Lung (tissue), 12 donors: ENCODE data around the gene AUNIP. TPM values are rescaled to one million over a fixed set of nuclear protein-coding genes. Genes with fewer than 3 reads are reported as not detected.
A peak's percentile ranks its signal among the peaks of the same experiment; 100 is the strongest.

Experiments
- ATAC-seq: fragments of 200-7000 bp; cut with Tn5 transposase; one replicate; pipeline ENCODE4 v1.9.1; 2020; ENCODE audit warnings: moderate number of reproducible peaks; ENCODE audit not compliant: insufficient read depth, low FRiP score
- DNase-seq, 3 donors: peaks; one replicate each; pipeline ENCODE4 v3.0.0-alpha.2; 2013 to 2017
- H3K27ac ChIP-seq, 2 donors: one replicate each; pipeline ENCODE4 v1.5.1; 2013; ENCODE audit warnings: mild to moderate bottlenecking in 2 of 2, moderate library complexity in 2 of 2, control low read depth in 1 of 2, inconsistent platforms in 1 of 2, low read depth in 1 of 2, low read length in 1 of 2
- H3K27me3 ChIP-seq, 3 donors: one replicate each; pipeline ENCODE4 v1.5.1; 2013; ENCODE audit warnings: low read length in 2 of 3; ENCODE audit not compliant: control insufficient read depth in 3 of 3, insufficient read depth in 3 of 3
- H3K36me3 ChIP-seq, 4 donors: one replicate each; pipeline ENCODE4 v1.5.1; 2013; ENCODE audit warnings: low read length in 4 of 4, mild to moderate bottlenecking in 1 of 4, moderate library complexity in 1 of 4; ENCODE audit not compliant: control insufficient read depth in 4 of 4, insufficient read depth in 4 of 4
- H3K4me1 ChIP-seq, 5 donors: one replicate each; pipeline ENCODE4 v1.5.1; 2013; ENCODE audit warnings: low read length in 5 of 5, mild to moderate bottlenecking in 2 of 5, moderate library complexity in 1 of 5; ENCODE audit not compliant: control insufficient read depth in 5 of 5, insufficient read depth in 5 of 5
- H3K4me3 ChIP-seq: one replicate; pipeline ENCODE4 v1.5.1; 2013; ENCODE audit warnings: mild to moderate bottlenecking, control low read depth, moderate library complexity
- H3K9ac ChIP-seq, 2 donors: one replicate each; pipeline ENCODE4 v1.5.1; 2013; ENCODE audit warnings: low read length in 2 of 2, control low read depth in 1 of 2; ENCODE audit not compliant: insufficient read depth in 1 of 2
- H3K9me3 ChIP-seq, 4 donors: one replicate each; pipeline ENCODE4 v1.5.1; 2013; ENCODE audit warnings: low read length in 3 of 4, mild to moderate bottlenecking in 1 of 4, moderate library complexity in 1 of 4; ENCODE audit not compliant: control insufficient read depth in 4 of 4, insufficient read depth in 3 of 4
- WGBS, 2 donors: extraction: QIAGEN DNeasy Blood & Tissue Kit; methylation state at CpG; one replicate each; pipeline ENCODE4 v1.1.7; 2013; 5-methylcytosine and 5-hydroxymethylcytosine counted together
- polyA plus RNA-seq, 2 donors: library from polyadenylated mRNA; stranded (reverse); fragments of 200-250 nt; gene quantifications; one replicate each; pipeline ENCODE4 v1.2.1, GENCODE V29; 2013
- total RNA-seq, 2 donors: library from RNA; depleted of rRNA in 1 of 2; stranded (reverse); fragments of >200 nt in 1 of 2; gene quantifications; one replicate each; pipeline ENCODE4 v1.2.1, GENCODE V29; 2014 to 2021
- TF ChIP-seq, protein P1 (sequence below): IDR thresholded peaks from 2 replicates; pipeline ENCODE4 v1.5.1; 2012; ENCODE audit warnings: mild to moderate bottlenecking; ENCODE audit errors: control extremely low read depth, extremely low read depth
- donor health status: control.
- donor health status: control.
- donor health status: Bipolar disorder and iron deficiency.
- donor health status: healthy.
- donor health status: DM: yes; HTN: yes; CAD: no.

Gene AUNIP
- total and polyA plus RNA-seq, 4 donors = 0.21 to 1.1 (median 0.29) TPM

GRCh38 chr1:25796811-25797458 lies 62.3 kb downstream of the AUNIP start:
- Histone ChIP-seq H3K4me1 (peaks cover 0 to 14% (median 2%) of the 10 kb centered on the region in 5 donors), H3K9me3 (no peaks in the 10 kb centered on the region), H3K27me3 (no peaks in the 10 kb centered on the region), H3K27ac (peak overlapping the region in 1 of 2 donors; percentile 53), H3K4me3 (no peak overlapping the region), H3K36me3 (no peaks in the 10 kb centered on the region), H3K9ac (no peak overlapping the region)
- 3 to 5% methylated on average over 18 to 19 of the region's 19 CpGs for WGBS, 2 donors
- TF ChIP-seq, protein P1, sequence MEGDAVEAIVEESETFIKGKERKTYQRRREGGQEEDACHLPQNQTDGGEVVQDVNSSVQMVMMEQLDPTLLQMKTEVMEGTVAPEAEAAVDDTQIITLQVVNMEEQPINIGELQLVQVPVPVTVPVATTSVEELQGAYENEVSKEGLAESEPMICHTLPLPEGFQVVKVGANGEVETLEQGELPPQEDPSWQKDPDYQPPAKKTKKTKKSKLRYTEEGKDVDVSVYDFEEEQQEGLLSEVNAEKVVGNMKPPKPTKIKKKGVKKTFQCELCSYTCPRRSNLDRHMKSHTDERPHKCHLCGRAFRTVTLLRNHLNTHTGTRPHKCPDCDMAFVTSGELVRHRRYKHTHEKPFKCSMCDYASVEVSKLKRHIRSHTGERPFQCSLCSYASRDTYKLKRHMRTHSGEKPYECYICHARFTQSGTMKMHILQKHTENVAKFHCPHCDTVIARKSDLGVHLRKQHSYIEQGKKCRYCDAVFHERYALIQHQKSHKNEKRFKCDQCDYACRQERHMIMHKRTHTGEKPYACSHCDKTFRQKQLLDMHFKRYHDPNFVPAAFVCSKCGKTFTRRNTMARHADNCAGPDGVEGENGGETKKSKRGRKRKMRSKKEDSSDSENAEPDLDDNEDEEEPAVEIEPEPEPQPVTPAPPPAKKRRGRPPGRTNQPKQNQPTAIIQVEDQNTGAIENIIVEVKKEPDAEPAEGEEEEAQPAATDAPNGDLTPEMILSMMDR = peak; percentile 85
- DNase-seq = peak; percentile 78 to 85 (median 82)
- ATAC-seq = peak; percentile 36

GRCh38 chr1:25795946-25796810 lies 63.1 kb downstream of the AUNIP start:
- Histone ChIP-seq H3K9ac (no peak overlapping the region), H3K27ac (peak overlapping the region in 1 of 2 donors; percentile 53), H3K4me1 (peaks cover 0 to 14% (median 2%) of the 10 kb centered on the region in 5 donors), H3K27me3 (no peaks in the 10 kb centered on the region), H3K9me3 (no peaks in the 10 kb centered on the region), H3K4me3 (no peak overlapping the region), H3K36me3 (no peaks in the 10 kb centered on the region)
- TF ChIP-seq, protein P1 = no peak
- WGBS, 2 donors = 67 to 72% methylated on average over 22 of the region's 22 CpGs
- ATAC-seq (peak; percentile 32), DNase-seq (no peak)

- no peak overlapping the region for H3K9ac ChIP-seq
- H3K4me3 ChIP-seq = no peak overlapping the region
- DNase-seq = no peak
- peaks cover 0 to 1% (median 0%) of the 10 kb centered on the region in 4 donors for H3K36me3 ChIP-seq
- H3K27me3 ChIP-seq = no peaks in the 10 kb centered on the region
- TF ChIP-seq, protein P1 = no peak
- H3K9me3 ChIP-seq = no peaks in the 10 kb centered on the region
- H3K4me1 ChIP-seq = peaks cover 0 to 6% (median 2%) of the 10 kb centered on the region in 5 donors
- H3K27ac ChIP-seq = no peak overlapping the region
- no peak for ATAC-seq
- WGBS, 2 donors = 89 to 90% methylated on average over 2 of the region's 2 CpGs
Measured at GRCh38 chr1:25795211-25795610, 64.0 kb downstream of the AUNIP start.
